GM18520 (cell line): Measurements from ENCODE around the gene HGS.

Experiments
- ATAC-seq: cut with Tn5 transposase; IDR thresholded peaks from one replicate; pipeline ENCODE4 v1.9.1; 2021; ENCODE audit not compliant: unreplicated experiment

Gene HGS

DNA sequence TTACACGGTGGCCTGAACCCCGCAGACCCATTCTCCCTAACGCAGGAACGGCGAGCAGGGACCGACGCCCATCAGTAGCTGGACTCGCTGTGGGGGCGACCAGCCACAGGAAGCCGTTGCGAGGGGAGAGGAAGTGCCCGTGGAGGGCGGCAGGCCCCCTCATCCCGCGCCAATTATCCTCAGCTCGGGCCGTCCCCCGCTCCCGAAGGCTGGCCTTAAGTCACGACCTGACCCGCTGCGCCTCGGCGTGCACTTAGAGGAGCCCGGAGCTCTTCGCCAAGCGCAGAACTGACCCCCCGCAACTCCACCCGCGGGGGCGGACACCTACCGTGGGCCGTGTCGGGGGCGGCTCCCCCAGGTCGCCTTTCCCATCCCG, 615 bp upstream of the HGS start:
- ATAC-seq, result no peak

DNA sequence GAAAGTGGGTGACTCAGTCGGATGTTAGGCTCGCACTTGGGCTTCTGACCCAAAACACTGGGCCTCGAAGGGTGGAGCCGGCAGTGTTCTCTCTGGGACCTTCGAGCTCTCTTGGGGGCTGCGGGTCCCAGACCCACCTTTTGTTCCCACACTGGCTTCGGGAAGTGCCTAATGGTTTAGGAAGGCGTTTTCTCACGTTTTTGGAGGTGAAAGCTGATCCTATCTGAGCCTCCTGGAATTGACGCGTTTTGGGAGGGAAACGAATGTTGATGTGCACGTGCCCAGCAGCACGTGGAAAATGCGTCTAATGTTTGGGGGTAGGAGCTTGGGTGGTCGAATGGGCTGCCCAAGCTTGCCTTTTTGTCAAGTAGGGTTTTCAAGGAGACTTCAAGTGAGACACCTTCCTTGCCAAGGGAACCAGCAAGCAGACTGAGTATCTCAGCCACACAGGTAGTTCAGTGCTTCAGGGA, 666 bp downstream of the HGS start:
- ATAC-seq, result no peak

GRCh38 chr17:81685108-81685507, 1.3 kb downstream of the HGS start:
- no peak for ATAC-seq

- no peak for ATAC-seq
Measured at GRCh38 chr17:81686614-81687013, 2.8 kb downstream of the HGS start.

DNA sequence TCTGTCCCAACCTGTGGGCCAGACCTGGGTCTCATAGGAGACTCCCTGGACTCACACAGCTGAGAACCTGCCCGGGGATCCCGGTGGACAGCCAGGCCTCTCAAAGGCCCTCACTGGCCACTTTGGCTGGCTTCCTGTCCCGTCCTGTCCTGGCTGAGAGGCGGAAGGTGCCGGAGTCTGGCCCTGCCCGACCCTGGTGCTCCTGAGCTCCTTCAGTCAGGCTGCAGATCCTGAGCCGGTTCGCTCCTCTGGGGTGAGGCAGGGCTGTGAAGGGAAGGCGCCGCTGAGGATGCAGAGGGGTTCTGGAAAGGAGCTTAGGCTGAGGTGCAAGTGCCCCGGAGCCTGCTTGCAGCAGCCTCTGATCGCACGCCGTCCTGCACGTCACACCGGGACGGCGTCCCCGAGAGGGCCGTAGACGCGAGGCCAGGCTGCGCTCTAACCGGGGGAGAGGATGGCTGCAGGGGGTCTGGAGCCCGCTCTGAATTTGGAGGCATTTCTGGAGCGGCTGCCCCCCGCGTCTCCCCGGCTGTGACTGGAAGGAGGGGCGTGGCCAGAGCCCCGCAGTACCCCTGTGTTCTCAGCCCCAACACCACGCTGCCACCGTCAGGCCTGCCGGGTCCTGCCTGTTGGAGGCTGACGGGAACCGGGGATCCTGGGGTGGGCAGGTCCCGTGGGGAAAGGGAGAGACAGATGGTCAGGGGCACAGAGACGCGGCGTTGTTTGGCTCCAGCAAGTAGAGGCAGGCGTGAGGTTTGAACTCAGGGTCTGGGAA, 4.1 kb downstream of the HGS start:
- no peak for ATAC-seq

DNA sequence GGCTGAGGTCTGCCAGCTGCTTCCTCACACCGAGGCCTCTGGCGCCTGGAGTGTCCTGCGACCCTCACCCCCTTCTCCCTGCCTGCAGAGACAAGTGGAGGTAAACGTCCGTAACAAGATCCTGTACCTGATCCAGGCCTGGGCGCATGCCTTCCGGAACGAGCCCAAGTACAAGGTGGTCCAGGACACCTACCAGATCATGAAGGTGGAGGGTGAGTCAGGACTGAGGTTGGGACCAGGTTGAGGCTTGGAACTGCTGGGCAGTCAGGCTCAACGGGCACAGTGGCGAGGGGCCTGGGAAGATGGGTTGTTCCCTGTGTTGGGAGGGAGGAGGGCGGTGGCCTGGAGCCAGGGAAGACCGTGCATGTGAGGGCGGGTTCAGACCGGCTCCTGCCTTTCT, 4.8 kb downstream of the HGS start:
- no peak for ATAC-seq

GRCh38 chr17:81690066-81690465, 6.3 kb downstream of the HGS start:
- no peak for ATAC-seq

DNA sequence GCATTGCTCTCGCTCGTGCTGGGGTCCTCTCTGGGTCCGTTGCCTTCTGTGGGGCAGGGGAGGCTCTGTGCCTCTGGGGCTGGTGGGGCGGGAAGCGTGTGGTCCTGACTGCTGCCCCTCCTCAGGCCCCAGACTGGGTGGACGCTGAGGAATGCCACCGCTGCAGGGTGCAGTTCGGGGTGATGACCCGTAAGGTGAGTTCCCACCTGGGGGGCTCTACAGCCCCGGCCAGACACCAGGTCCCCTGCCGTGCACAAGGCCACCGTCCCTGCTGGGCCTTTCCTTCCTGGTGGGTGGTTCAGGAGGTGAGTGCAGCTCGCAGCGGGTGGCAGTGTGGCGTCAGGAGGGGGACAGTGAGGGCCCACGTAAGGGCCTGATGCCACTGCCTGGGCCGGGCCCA, 6.7 kb downstream of the HGS start:
- ATAC-seq, result no peak

DNA sequence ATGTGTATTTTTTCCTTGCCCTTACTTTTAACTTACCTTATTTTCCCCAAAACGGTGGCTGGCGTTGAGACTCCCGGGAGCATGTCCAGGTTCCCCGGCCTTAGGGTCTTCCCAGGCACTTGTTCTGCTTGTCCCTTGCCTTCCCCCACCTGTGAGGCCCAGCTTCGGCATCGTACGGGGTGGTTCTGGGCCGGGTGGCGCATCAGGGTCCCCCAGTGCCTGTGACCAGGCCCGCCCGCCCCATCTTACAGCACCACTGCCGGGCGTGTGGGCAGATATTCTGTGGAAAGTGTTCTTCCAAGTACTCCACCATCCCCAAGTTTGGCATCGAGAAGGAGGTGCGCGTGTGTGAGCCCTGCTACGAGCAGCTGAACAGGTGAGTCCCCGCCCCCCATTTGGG, 7.4 kb downstream of the HGS start:
- ATAC-seq, result no peak

GRCh38 chr17:81691608-81692007, 7.8 kb downstream of the HGS start:
- ATAC-seq, result no peak

DNA sequence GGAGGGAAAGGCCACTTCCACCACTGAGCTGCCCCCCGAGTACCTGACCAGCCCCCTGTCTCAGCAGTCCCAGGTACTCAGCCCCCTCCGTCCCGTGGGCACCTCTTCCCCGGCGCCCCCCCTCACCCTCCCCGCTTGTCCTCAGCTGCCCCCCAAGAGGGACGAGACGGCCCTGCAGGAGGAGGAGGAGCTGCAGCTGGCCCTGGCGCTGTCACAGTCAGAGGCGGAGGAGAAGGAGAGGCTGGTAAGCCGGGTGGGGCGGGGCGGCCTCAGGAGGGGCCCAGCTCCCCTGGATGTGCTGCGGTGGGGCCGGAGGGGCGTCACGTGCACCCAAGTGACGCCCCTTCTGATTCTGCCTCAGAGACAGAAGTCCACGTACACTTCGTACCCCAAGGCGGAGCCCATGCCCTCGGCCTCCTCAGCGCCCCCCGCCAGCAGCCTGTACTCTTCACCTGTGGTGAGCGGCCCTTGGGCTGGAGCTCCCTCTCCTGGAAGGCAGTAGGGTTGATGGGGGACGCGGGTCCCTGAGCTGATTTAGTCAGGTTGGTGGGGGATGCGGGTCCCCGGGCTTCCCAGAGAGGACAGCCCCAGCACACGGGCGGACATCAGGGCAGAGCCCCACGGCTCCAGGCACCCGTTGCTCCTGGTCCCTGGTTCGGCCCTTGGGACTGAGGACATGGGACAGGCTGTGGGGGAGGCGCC, 9.8 kb downstream of the HGS start:
- no peak for ATAC-seq

DNA sequence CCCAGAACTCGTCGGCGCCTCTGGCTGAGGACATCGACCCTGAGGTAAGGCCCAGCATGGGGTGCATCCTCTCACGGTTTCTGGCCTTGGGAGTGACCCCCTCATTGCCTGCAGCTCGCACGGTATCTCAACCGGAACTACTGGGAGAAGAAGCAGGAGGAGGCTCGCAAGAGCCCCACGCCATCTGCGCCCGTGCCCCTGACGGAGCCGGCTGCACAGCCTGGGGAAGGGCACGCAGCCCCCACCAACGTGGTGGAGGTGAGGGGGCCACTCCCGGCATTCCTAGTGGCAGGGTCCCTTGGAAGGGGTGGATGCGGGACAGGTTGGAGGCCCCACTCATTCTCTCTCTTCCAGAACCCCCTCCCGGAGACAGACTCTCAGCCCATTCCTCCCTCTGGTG, 11.0 kb downstream of the HGS start:
- ATAC-seq, result no peak

- no peak for ATAC-seq
Measured at GRCh38 chr17:81695211-81695610, 11.4 kb downstream of the HGS start.

GRCh38 chr17:81695801-81696200, 12.0 kb downstream of the HGS start:
- no peak for ATAC-seq

- no peak for ATAC-seq
Measured at GRCh38 chr17:81696218-81696941, 12.6 kb downstream of the HGS start.

- ATAC-seq, result no peak
Measured at GRCh38 chr17:81697261-81698044, 13.6 kb downstream of the HGS start.

DNA sequence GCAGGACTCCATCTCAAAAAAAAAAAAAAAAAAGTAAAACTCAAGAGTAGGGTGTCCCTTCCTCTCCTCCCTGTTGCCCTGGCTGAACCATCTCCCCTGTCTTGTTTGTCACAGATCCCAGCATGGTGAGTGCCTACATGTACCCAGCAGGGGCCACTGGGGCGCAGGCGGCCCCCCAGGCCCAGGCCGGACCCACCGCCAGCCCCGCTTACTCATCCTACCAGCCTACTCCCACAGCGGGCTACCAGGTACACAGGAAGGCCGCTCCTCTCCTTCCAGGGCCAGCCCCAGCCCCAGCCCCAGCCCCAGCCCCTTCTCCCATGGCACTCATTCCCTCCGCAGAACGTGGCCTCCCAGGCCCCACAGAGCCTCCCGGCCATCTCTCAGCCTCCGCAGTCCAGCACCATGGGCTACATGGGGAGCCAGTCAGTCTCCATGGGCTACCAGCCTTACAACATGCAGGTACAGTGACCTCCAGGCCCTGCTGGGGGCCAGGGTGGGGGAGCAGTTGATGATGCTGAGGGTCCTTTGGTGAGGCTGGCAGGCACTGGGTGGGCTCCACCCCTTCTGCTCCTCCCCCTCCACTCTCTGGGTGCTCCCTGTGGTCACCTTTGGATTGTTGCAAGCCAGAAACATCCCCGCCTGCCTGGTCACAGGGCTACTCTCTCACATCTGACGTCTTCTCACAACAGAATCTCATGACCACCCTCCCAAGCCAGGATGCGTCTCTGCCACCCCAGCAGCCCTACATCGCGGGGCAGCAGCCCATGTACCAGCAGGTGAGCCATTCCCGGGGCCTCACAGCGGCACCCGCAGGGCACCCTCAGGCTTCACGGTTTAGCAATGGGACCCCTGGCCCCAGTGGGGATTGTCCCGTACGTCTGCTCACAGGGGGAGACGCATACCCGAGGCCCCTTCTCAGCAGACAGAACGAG, 16.8 kb downstream of the HGS start:
- no peak for ATAC-seq

DNA sequence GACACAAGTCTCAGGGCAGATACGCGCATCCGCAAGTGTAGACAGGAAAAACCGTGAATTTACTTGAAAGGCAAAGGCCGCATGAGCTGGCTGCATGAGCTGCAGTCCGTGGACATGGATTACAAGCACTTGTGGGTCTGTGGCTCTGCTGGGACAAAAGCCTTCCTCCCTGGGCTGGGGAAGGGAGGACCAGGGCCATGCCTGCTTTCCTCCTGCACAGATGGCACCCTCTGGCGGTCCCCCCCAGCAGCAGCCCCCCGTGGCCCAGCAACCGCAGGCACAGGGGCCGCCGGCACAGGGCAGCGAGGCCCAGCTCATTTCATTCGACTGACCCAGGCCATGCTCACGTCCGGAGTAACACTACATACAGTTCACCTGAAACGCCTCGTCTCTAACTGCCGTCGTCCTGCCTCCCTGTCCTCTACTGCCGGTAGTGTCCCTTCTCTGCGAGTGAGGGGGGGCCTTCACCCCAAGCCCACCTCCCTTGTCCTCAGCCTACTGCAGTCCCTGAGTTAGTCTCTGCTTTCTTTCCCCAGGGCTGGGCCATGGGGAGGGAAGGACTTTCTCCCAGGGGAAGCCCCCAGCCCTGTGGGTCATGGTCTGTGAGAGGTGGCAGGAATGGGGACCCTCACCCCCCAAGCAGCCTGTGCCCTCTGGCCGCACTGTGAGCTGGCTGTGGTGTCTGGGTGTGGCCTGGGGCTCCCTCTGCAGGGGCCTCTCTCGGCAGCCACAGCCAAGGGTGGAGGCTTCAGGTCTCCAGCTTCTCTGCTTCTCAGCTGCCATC, 17.7 kb downstream of the HGS start:
- ATAC-seq, result no peak
